HG03521 (cell line): ENCODE data around the gene KRT15.

ENCODE experiments used
- ATAC-seq: cut with Tn5 transposase; IDR thresholded peaks from one replicate; pipeline ENCODE4 v1.9.1; 2021; ENCODE audit warnings: mild to moderate bottlenecking, moderate library complexity; ENCODE audit not compliant: unreplicated experiment

The KRT15 gene

DNA sequence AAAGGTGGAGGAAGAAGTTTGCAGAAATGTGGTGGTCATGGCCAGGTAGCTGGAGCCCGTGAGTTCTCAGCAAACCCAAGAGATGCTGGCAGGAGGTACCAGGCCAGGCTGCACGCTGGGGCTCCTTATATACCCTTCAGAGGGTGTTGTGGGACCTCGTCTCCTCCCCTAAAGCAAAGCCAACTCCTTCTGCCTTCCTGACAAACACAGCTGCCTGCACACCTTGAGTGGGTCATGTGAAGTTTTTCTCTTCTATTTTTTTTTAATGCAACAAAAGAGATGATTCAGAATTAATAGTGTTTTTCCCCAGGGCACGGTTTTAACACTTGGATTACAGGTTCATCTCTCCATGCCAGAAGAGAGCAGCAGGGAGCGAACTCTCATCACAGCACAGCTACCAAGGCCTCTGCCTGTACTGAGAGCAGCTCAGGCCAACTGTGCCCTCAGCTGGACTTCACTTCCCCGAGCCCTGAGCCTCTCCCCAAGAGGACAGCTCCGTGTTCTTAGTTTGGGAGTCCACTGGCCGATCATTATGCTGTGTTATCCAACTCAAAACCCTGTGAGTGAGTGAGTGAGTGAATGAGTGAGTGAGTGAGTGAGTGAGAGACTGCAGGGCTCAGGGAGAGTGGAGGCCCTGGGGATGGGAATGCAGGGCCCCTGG is at the start of gene KRT15:
Gene KRT15, minus strand, starts transcription at position 102 of the 661 bp plus-strand sequence. Its CDS starts 63 bp downstream, at position 39.
- no peak for ATAC-seq

DNA sequence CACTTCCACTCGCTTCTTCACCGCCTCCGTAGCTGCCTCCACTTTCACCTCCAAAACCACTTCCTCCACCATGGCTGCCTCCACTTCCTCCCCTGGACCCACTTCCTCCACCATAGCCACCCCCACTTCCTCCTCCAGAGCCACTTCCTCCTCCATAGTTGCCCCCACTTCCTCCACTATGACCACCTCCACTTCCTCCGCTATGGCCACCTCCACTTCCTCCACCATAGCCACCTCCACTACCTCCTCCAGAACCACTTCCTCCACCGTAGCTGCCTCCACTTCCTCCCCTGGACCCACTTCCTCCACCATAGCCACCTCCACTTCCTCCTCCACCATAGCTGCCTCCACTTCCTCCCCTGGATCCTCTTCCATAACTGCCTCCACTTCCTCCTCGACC is 48.6 kb upstream of the KRT15 start:
- ATAC-seq, result no peak

DNA sequence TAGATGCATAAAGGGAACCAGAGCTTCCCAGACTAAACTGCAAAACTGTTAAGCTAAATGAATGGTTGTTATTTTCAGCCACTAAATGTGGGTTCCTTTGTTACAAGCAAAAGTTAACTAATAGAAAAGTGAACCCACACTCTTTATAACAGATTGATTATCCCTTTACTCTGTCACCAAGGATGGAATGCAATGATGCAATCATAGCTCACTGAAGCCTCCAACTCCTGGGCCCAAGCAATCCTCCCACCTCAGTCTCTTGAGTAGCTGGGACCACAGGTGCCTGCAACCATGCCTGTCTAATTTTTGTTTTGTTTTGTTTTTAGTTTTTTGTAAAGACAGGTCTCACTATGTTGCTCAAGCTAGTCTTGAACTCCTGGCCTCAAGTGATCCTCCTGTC is 46.6 kb upstream of the KRT15 start:
- no peak for ATAC-seq

DNA sequence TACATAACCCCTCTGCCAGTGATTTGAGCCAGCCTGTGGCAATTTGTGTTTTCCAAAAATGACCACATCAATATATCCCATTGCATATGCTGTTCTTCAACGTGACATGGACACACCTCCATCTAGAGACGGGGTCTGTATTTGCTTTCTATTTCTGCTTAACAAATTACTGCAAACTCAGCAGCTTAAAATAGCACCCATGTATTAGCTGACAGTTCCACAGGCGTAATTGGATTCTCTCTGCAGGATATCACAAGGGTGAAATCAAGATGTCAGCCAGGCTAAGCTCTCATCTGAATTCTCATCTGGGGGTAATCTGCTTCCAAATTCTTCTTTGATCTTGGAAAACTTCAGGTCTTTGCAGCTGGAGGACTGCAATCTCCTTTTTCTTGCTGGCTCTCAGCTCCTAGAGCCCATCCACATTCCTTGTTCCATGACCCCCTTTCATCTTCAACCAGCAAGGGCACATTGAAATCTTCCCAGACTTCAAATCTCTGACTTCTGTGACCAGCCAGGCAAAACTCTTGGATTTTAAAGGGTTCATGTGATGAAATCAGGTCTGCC is 45.0 kb upstream of the KRT15 start:
- ATAC-seq, result no peak

DNA sequence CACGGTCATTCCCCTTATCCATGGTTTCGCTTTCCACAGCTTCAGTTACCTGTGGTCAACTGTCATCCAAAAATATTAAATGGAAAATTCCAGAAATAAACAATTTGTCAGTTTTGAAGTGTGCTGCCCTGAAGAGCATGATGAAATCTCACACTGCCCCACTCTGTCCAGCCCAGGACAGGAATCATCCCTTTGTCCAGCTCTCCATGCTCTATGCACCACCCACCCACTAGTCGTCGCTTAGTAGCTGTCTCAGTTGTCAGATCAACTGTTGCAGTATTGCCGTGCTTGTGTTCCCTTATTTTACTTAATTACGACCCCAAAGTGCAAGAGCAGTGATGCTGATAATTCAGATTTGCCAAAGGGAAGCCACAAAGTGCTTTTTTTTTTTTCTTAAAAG is 42.9 kb upstream of the KRT15 start:
- no peak for ATAC-seq

DNA sequence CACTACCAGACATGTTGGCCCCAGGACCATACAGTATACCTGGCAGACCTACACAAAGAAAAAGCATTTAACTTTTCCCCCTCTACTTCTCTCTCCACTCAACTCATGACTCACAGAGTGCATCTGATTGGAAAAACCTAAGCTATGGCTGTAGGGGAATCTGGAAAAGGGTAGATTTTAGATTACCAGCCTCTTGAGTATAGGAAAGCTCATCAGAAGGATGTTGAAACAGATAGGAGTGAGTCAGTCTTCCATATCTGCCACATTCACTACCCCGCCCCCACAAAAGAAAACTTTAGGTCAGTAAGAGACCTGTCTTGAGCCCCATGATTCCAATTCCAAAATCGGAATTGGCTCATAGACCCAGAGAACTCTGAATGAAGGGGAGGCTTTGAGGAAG is 40.9 kb upstream of the KRT15 start:
- no peak for ATAC-seq

DNA sequence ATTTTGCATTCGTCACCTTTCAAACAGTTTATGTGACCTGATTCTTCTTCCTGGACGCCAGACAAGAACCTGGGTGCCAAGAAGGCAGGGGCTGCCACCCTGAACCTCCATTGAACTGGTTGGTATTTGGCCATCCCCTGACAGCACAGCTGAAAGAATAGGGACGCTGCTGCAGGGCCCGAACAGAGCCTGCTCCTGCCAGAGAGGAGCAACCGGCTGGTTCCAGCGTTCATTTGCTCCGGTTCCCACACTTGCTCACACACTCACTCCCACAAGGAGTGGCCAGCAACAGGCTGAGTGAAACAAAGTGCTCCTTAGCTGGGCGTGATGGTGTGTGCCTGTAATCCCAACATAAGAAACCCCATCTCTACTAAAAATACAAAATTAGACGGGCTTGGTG is 38.2 kb upstream of the KRT15 start:
- no peak for ATAC-seq

DNA sequence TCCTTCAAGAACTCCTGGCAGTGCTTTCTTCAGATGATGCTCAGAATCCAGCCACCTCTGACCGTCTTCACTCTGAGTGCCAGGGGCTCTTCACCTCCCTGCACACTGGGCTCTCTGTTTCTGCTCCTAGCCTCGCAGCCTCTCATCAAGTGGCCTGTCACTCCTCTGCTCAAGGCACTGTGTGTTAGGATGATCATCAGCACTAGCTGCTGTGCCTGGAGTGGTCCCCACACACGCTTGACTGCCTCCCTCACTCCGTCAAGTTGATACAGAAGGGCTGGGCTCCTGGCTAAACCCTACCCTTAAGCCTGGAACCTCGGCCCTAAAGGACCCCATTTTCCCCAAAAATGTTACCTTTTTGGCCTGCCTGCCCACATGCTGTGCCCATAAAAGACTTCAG is 37.6 kb upstream of the KRT15 start:
- ATAC-seq, result no peak

DNA sequence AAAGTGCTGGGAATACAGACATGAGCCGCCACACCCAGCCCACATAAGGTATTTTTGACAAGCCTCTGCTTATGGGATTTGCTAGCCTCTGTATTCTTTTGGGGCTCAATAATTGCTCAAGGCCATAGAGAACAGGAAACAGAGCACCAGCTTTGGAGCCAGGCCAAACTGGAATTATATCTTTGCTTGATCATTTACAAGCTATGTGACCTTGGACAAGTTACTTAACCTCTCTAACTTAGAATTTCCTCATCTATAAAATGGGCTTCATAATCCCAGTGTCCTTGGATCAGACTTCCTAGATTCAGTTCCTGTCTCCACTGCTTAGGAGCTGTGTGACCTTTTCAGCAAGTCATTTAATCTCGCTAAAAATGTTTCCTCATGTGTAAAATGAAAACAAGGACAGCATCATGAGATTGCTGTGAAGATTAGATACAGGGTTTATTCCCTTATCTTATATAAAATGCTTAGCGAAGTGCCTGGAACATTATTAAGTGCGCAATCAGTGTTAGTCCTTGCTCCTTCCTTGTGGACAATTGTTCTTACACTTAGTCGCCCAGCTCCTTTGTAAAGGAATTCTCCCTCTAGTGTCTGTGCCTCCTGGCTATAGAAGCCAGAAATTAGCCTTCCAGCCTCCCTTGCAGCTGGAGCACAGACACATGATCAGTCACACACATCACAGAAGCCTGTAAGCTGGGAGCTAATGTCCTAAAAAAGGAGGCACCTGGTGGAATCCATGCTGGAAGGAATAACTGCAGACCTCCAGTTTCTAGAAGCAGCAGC is 36.6 kb upstream of the KRT15 start:
- ATAC-seq, result no peak

DNA sequence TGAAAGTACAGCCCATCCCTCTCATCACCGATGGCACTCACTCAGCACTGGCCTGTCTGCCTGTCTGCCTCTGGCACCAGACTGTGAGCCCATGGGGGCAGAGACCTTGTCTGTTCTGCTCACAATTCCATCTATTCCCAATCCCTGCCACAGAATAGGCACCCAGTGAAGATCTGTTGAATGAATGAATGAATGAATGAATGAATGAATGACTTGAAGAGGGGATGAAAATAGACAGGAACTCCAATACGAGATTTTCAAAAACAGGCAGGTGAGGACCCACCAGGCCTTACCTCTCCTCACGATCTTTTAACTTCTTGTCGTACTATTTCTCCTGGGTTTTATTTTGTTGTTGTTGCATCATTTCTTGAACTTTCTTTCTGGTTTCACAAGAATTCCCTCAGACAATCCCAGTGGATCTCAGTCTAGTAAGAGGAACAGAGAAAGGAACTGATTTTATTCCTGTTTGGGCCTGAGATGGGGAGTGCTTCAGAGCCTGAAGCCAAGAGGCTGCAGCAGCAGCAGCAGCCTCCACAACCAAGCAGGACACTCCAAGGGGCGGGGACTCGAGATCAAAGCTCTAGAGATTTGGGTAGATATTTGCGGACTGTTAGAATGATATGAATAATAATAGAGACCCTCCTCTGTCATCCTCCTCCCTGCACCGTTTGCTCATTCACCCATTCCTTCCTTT is 35.4 kb upstream of the KRT15 start:
- no peak for ATAC-seq

DNA sequence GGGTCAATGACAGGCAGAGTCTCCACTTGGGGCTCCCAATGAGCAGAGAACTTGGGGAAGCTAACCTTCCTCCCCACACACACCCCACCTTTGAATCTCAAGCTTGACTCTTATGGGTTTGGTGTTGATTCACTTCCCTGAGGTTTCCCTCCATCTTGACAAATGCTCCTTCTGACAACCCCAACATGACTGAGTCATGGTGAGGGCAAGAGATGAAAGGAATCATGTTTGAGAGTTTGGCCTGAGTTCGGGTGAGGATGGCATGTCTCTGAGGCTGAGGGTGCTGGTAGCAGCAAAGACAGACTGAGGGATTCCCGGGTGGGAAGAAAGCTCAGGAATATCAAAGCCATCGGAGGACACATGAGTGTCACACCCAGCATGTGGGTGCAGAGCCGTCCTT is 34.5 kb upstream of the KRT15 start:
- ATAC-seq, result no peak

DNA sequence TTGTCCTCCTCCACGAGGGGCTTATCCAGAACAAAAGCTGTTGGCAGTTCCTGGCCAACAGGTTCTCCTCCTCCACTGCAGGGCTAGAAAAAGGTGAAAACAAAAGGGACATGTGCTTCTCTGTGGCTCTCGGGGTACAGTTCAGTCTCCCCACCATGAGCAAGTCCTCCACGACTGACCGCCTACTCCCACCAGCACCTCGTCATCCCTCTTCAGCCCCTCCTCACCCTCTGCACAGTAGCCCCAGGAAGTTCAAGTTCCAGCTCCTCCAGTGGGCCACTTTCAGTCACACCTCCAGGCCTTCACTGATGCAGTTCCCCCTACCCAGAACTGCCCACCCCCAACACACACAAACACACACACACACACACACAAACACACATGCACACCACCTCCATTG is 33.8 kb upstream of the KRT15 start:
- no peak for ATAC-seq

DNA sequence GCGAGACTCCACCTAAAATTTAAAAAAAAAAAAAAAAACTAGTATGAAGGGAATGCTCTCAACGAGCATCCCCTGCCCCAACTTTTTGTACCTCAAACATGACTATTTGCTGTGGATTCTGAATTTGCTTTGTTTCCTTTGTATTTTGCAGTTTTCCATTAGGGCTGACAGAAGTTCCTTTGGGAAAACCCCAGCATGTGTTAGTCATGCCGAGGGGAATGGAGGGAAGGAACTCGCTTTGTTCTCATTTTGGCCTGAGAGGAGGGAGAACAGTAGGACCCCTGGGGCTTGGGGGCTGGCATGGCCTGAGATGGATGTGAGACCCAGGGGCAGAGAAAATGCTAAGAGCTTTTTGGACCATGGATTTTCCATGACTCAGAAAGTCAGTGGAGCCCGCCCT is 32.7 kb upstream of the KRT15 start:
- no peak for ATAC-seq

DNA sequence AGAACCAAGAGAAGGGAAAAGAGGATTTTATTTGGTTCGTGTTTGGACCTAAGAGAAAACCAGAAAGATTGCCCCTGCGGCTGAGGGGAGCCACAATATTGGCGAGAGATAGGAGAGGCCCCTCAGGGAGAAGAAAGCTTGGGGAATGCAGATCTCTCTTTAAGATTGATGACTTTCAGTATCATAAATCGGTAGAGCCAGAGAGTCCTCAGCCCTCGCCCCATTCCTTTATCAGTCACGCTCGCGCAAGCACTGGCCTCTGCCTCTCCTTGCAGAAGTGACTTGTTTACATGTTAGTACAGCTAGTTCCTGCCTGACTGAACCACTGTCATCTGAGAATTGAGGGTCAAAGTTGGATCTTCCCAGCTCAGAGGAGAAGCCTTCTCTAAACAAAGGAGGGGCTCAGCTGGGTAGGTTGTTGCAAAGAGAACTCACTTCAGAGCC is 30.9 kb upstream of the KRT15 start:
- ATAC-seq, result no peak

DNA sequence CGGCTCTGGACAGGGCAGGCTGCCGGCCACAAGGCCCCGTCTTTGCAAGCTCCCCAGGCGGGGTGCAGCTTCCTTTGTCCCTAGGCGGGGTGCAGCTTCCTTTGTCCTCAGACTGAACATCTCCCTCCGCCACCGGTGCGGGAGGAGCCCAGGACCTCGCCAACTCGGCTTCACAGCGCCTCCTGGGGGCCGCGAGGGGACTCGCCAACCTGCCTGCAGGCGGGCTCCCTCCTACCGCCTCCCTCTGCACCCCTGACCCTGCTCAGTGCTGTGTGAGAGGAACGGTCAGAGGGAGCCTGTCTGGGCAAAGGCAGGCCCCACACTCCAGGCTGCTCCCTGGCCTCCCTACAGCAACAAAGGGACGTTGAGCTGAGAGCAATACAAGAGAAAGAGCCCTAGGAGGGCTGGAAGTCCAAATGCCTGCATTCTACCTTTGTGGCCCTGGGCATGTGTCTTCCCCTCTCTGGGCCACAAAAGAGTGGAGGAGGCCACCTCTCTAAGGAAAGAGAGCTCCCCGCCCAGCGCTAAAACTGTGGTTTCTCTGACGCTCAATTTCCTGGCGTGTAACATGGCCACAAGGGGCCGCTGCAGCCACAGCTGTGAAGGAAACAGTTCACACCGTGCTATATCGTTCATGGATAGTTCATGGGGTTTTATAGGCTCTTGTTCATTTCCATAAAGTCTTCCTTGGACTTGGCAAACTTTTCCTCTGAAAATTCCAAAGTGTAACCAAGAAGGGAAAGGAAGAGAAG is 30.3 kb upstream of the KRT15 start:
- no peak for ATAC-seq

DNA sequence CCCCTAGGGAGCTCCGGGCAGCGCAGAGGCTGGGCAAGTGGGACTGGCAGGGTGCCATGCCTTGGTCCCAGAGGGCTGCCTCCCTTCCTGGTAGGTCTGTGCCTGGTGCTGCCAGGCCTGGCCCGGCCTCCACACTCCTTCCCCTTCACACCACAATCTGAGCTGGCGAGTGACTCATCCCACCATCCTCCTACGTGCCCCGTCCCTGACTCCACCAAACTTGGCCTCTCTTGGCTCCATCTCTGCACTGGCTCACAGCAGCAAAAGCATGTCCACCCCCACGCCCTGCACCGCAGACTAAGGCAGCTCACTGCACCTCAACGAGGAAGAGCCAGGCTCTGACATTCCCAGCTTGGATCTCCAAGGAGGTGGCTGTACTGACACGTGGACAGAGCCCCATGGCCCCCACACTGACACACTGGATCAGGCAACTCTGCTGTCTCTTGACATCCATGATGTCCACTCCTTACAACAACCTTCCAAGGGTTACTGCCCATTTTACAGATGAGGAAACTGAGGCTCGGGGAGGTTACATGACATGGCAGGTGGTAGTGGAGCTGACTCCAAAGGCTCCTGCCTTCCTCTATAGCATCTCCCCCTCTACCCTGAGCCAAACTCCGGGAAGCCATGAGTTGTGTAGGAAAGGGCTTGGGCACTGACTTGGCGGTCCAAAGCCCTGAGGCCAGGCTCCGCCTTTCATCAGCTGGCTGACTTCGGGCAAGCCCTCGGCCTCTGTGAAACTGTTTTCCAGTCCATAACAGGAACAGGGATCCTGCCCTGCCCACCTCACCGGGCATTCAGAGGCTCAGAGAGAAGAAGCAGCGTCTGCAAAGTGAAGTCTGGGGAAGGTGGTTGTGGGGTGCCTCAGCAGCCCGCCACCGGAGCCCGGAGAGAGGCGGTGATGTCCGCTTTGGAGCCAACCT is 29.5 kb upstream of the KRT15 start:
- no peak for ATAC-seq

DNA sequence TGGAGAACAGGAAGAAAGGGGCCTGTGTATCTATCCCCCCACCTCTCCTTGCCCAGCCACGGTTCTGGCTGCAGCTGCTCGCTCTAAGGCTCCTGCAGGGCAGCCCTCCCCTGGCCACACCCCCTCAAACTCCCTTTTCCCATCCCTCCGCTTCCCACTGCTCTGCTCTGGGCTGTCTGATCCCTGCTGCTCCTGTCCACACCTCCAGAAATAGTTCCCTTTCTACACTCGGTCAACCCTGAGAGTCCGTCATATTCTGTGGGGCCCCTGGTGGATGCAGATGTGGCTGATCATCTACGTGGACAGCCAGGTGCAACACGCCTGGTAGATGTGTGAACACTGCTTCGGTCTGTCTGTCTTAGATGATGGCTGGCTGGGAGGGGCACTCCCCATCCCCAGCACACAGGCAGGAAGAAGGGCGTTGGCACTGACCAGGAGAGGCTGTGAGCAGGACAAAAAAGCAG is 28.7 kb upstream of the KRT15 start:
- no peak for ATAC-seq

DNA sequence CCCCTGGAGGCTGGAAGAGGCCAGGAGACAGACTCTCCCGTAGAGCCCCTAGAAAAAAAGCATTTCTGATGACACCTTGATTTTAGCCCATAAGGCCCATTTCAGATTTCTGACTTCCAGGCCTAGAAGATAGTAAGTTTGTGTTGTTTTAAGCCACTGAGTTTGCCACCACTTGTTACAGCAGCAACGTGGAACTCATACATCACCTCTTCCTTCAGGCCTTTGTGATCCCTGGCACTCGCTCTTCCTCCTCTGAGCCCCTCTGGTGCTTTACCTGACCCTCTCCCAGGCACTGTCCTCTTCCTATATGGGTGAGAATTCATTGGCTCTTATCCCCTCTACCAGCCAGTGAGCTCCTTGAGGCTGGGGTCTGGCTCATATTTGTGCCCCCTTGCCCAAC is 28.1 kb upstream of the KRT15 start:
- no peak for ATAC-seq

DNA sequence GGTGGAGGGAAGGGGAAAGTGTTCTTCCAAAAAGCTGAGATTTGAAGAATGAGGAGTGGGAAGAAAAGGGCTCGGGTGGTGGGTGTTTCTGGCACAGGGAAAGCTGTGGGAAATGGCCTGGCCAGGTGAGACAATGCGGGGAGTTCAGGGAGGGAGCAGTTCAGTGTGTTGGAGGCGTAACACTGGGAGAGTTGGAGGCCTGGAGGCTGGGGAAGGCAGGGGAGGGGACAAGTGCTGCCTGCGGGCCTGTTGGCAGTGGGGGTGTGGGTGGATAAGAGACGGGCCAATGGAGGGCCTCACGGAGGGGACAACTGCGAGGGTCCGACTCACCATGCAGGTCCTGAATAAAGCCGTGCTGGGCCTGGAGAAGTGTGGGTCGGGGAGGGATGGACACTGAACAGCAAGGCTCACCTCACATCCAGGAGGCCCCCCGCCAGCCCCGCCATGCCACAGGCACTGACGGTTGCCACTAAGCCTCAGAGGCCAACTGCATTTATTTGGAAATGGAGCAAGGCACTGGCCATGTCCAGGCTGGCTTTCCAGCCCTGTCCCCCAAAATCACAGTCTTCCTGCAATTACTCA is 27.2 kb upstream of the KRT15 start:
- ATAC-seq, result no peak
